GM19372 (cell line): ENCODE data around the gene CGB3.

Source experiments
- ATAC-seq: cut with Tn5 transposase; IDR thresholded peaks from one replicate; pipeline ENCODE4 v1.9.1; 2021; ENCODE audit warnings: mild to moderate bottlenecking, low read depth, moderate library complexity; ENCODE audit not compliant: unreplicated experiment

CGB3 gene

GRCh38 chr19:49017666-49018351 is 6.3 kb downstream of the CGB3 start:
- no peak for ATAC-seq

- no peak for ATAC-seq
Observed at GRCh38 chr19:49017041-49017665, 7.0 kb downstream of the CGB3 start, which contains the start of gene LHB. TSS of gene LHB (minus strand) at chr19:49017091. CDS start at chr19:49017081, 10 bp downstream.

DNA sequence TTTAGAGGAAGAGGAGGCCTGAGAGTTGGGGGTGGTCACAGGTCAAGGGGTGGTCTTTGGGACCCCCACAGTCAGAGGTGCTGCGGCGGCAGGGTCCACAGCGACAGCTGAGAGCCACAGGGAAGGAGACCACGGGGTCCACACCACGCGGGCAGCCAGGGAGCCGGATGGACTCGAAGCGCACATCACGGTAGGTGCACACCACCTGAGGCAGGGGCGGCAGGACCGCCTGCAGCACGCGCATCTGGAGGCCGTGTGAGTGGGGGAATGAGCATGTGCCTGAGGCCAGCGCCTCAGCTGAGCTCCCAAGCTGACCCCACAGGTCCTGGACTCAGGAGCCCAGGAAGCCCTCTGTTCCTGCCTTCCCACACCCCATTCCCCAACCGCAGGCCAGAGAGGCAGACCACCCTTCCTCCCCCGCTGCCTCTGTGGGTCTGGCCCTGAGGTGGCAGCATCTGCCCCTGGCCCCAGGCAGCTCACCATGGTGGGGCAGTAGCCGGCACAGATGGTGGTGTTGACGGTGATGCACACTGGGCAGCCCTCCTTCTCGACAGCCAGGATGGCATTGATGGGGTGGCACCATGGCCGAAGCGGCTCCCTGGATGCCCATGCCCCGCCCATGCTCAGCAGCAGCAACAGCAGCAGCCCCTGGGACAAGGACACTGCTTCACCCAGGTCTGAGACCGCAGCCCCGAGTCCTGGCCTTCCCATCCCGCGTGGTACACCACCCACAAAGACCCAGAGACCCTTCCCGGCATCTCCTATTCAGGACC is 7.9 kb downstream of the CGB3 start:
- ATAC-seq: no peak

GRCh38 chr19:49014870-49015255 is 9.3 kb downstream of the CGB3 start:
- no peak for ATAC-seq

DNA sequence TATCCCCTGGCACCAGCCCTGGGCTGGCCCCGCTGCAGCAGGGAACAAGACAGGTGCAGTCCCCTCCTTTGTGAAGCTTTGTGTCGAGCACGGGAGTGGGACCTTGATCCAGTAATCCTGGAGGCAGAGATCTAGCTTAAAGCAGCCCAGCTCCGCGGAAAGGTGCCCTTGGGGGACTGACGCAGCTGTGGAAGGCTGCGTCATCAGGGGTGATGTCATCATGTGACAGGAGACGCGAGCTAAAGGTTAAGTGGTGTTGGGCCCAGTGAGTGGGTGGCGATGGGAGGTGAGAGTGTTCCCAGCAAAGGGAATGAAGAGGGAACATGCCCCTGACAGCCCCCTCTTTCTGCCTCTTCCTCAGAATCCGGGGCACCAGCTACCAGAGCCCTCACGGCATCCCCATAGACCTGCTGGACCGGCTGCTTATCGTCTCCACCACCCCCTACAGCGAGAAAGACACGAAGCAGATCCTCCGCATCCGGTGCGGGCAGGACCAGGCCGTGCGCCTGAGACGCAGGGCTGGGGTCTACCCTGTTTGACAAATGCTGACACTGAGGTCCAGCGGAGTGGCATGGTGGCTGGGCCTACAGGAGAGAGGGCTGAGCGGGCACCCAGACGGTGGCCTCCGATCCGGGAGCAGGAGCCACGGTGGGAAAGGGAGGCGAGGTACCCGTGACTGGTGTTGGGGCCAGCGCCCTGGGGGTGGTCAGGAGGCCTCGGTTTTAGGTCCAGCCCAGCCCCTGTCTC is 9.8 kb downstream of the CGB3 start:
- ATAC-seq: no peak

DNA sequence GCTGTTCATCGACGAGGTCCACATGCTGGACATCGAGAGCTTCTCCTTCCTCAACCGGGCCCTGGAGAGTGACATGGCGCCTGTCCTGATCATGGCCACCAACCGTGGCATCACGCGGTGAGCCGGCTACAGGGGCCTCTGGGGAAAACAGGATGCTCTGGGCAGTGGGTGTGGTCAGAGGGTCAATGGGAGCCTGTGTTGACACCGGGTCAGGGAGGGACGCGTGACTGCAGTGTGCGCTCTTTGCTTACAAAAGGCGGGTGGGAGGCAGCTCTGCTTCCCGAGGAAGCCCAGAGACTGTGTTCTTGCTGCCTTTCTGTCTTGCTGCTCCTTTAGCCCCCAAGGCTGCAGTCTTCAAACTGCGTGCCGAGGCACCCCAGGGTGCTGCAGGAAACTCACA is 12.9 kb downstream of the CGB3 start:
- ATAC-seq: no peak

DNA sequence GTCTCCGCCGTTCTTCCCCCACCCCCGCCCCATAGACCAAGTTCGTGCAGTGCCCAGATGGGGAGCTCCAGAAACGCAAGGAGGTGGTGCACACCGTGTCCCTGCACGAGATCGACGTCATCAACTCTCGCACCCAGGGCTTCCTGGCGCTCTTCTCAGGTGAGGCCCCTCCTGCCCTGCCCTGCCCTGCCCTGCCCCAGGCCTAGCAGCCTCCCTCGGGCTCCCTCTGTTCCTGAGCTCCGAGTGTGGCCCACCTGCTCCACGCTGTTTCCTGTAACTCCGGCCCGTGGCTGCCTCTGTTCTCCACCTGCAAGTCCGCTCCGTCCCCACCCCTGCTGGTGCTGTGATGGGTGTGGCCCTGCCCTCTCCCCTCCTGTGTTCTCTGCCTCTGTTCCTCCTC is 13.7 kb downstream of the CGB3 start:
- no peak for ATAC-seq

GRCh38 chr19:49009828-49010227 is 14.3 kb downstream of the CGB3 start:
- ATAC-seq: no peak

- ATAC-seq: no peak
Observed at GRCh38 chr19:49006905-49007304, 17.2 kb downstream of the CGB3 start.

GRCh38 chr19:49004964-49005614 is 19.0 kb downstream of the CGB3 start:
- no peak for ATAC-seq

DNA sequence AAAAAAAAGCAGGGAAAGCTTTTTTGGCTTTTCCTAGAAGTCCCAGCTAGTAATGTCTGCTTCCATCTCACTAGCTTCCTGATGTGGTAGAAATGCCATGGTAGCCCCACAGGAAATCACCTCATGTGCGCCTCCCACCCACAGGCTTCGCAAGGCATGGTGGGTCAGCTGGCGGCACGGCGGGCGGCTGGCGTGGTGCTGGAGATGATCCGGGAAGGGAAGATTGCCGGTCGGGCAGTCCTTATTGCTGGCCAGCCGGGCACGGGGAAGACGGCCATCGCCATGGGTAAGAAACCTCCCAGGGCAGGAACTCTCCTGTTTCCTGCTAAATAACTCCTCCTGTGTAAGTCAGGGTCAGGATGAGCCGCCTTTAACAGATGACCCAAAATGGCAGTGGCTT is 20.0 kb downstream of the CGB3 start:
- no peak for ATAC-seq

- no peak for ATAC-seq
Observed at GRCh38 chr19:48999481-49000325, 24.4 kb downstream of the CGB3 start.

- ATAC-seq: no peak
Observed at GRCh38 chr19:48997972-48998371, 26.2 kb downstream of the CGB3 start.

DNA sequence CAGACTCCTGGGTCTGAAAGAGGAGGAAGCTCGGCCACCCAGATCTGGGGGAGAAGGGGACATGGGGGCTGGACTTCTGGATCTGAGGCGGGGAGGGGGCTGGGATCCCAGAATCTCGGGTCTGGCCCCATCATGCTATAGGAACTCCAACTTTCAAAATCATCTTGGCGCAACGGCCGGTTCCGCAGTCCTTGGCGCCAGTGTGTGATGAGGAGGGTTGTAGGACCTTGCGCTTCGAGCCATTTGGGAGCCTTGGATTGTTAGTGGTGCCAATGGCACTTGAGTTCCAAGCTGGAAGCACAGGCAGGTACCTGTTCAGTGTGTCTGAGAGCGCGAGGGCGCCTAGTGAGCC is 30.1 kb downstream of the CGB3 start:
- ATAC-seq: no peak

DNA sequence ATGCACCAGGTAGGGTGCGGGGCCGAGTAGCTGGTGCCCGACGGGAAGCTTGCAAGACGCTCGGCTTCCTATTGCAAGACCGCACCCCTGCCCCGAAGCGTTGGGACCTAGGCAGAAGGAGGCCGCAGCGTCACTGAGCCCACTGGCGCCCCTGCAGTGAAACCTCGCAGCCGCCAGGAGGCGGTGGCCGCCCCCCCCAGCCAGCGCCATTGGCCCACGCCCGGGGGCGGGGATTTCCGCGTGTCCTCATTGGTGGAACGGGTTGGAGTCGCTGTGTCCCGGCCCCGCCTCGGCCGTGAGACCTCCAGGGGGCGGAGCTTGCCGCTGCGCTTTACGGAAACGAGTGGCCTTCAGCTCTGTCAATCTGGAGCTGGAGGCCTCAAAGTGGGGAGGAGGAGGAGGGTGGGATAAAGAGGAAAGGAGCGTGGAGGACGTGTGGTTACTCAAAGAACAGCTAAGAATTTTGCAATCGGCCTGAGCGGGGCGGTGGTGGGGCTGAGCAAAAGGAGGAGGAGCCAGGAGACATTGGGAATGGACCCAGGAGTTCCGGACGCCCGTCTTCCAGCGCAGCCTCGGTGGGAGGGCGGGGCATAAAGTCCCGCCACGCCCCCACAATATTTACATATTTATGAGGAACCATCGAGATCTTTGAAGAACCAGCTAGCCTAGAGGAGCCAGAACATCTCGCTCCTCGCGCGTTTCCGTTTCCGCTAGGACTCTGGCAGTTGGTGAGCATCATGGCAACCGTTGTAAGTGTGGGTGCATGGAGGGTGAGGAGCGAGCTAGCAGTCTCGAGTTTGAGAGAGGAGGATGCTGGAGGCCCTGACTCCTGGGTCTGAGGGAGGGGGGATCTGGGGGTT is 30.7 kb downstream of the CGB3 start, which contains the start of the genes GYS1 and RUVBL2:
TSS of gene GYS1 (minus strand) at position 135 of the 860 bp plus-strand sequence. CDS start 197 bp downstream, outside the sequence.
TSS of gene RUVBL2 (plus strand) at position 713 of the 860 bp plus-strand sequence. CDS start at position 738, 25 bp downstream.
- ATAC-seq: peak; percentile 88

GRCh38 chr19:48992581-48993174 is 31.5 kb downstream of the CGB3 start:
- ATAC-seq: no peak

DNA sequence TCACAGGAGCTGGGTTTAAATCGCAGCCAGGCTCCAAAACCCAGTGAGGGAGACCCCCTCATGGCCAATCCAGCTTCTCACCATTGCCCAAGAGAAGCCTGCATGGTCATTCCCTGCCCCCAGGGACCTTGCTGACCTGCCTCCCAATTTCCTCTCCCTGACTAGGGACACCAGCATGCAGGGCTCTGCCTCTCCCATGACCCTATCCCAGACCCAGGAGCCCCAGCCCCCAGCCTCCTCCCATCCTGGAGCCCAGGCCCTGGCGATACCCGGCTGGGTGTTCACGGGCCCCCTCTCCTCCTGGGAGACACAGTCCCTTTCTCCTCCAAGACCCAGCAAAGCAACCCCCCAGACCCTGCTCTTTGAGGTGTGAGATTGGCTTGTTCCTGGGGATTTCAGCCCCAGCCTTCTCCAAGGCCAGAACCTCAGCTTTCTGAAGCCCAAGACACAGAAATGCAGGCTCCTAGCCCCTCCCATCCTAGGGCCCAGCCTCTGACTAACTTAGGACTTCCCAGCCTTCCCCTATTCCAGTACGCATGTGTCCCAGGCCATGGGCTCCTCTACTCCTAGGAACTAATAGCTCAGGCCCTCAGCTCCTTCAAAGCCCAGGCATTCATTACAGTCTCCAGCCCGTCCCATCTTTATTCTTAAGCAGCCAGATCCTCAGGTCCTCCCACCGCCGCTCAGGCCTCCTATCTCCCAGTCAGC is 32.1 kb downstream of the CGB3 start:
- no peak for ATAC-seq
